A673 (cell line): Measurements from ENCODE around the gene NUP85.

Experiments used
- EZH2 ChIP-seq: fragments of 200-600 bp; sonication (generic); IDR thresholded peaks from 2 replicates; pipeline ENCODE4 v1.6.1; 2017; ENCODE audit warnings: borderline replicate concordance, low read depth, mild to moderate bottlenecking, mixed read lengths, antibody characterized with exemption, low read length; ENCODE audit not compliant: poor library complexity, severe bottlenecking
- TF ChIP-seq, protein P1 (sequence below): fragments of 300-800, 200-600 bp; sonication (generic); conservative IDR thresholded peaks from 2 replicates; pipeline ENCODE4 v1.5.1; 2017; ENCODE audit warnings: low read depth, mild to moderate bottlenecking, antibody characterized with exemption, low read length, moderate library complexity, mixed read lengths

- TF ChIP-seq, protein P1, sequence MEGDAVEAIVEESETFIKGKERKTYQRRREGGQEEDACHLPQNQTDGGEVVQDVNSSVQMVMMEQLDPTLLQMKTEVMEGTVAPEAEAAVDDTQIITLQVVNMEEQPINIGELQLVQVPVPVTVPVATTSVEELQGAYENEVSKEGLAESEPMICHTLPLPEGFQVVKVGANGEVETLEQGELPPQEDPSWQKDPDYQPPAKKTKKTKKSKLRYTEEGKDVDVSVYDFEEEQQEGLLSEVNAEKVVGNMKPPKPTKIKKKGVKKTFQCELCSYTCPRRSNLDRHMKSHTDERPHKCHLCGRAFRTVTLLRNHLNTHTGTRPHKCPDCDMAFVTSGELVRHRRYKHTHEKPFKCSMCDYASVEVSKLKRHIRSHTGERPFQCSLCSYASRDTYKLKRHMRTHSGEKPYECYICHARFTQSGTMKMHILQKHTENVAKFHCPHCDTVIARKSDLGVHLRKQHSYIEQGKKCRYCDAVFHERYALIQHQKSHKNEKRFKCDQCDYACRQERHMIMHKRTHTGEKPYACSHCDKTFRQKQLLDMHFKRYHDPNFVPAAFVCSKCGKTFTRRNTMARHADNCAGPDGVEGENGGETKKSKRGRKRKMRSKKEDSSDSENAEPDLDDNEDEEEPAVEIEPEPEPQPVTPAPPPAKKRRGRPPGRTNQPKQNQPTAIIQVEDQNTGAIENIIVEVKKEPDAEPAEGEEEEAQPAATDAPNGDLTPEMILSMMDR: no peak
- TF ChIP-seq EZH2: no peak
Observed at GRCh38 chr17:75194879-75195278, 10.6 kb upstream of the NUP85 start.
